ENCODE measurements around the gene UBE2R2.

DNA sequence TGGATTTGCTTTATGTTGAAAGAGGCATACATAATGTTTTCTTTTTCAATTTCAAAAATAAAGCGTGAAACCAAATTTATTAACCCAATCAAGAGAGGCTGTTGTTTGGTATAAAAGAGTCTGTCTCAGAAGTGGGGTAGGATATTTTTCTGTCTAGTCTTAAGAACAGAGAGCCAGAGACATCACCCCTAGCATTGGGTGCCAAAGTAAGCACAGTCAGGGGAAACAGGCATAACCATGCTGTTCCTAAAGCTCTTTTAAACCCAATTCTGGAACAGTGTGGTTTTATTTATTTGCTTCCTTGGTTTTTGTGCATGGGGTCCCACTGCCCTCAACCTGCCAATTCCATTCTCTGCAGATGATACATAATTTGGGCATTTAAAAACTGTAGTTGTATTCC, 88.2 kb downstream of the UBE2R2 start:
- TF ChIP-seq, protein P1, sequence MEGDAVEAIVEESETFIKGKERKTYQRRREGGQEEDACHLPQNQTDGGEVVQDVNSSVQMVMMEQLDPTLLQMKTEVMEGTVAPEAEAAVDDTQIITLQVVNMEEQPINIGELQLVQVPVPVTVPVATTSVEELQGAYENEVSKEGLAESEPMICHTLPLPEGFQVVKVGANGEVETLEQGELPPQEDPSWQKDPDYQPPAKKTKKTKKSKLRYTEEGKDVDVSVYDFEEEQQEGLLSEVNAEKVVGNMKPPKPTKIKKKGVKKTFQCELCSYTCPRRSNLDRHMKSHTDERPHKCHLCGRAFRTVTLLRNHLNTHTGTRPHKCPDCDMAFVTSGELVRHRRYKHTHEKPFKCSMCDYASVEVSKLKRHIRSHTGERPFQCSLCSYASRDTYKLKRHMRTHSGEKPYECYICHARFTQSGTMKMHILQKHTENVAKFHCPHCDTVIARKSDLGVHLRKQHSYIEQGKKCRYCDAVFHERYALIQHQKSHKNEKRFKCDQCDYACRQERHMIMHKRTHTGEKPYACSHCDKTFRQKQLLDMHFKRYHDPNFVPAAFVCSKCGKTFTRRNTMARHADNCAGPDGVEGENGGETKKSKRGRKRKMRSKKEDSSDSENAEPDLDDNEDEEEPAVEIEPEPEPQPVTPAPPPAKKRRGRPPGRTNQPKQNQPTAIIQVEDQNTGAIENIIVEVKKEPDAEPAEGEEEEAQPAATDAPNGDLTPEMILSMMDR (conservative IDR thresholded peaks at IDR 0.05; ENCODE audit: low read length): no peak
- no peak for TF ChIP-seq EZH2phosphoT487 (IDR thresholded peaks at IDR 0.05; ENCODE audit: borderline replicate concordance)

Data from Loucy (cell line).